Endodermal cell (in vitro differentiated cells): ENCODE data around the gene SUPT3H. TPM values are rescaled to one million over a fixed set of nuclear protein-coding genes. Genes with fewer than 3 reads are reported as not detected.

Source experiments
- DNase-seq: peaks from one replicate; pipeline ENCODE4 v3.0.0-alpha.2; 2017
- H3K27ac ChIP-seq: 2 replicates; pipeline ENCODE4 v1.5.1; 2013; ENCODE audit warnings: mild to moderate bottlenecking, low read depth, low read length, moderate library complexity
- H3K27me3 ChIP-seq: 2 replicates; pipeline ENCODE4 v1.6.1; 2013; ENCODE audit warnings: mild to moderate bottlenecking, low read length, moderate library complexity; ENCODE audit not compliant: insufficient read depth, control insufficient read depth, poor library complexity, severe bottlenecking
- H3K36me3 ChIP-seq: 2 replicates; pipeline ENCODE4 v1.7.0; 2013; ENCODE audit warnings: mild to moderate bottlenecking, low read length, moderate library complexity; ENCODE audit not compliant: control insufficient read depth, insufficient read depth
- H3K4me1 ChIP-seq: one replicate; pipeline ENCODE4 v1.7.0; 2013; ENCODE audit warnings: low read length; ENCODE audit not compliant: control insufficient read depth, insufficient read depth
- H3K4me3 ChIP-seq: 2 replicates; pipeline ENCODE4 v1.5.1; 2013; ENCODE audit warnings: mild to moderate bottlenecking, low read length, moderate library complexity
- H3K9ac ChIP-seq: 2 replicates; pipeline ENCODE4 v1.6.1; 2013; ENCODE audit warnings: mild to moderate bottlenecking, low read length, moderate library complexity; ENCODE audit not compliant: poor library complexity, severe bottlenecking; ENCODE audit errors: extremely low read depth
- H3K9me3 ChIP-seq: 2 replicates; pipeline ENCODE4 v1.6.1; 2013; ENCODE audit warnings: mild to moderate bottlenecking, low read length, moderate library complexity; ENCODE audit not compliant: control insufficient read depth
- H3K27ac Mint-ChIP-seq: 2 replicates; pipeline ENCODE4 v1.8.0; 2020; ENCODE audit warnings: mixed read lengths
- H3K27me3 Mint-ChIP-seq: 2 replicates; pipeline ENCODE4 v1.8.0; 2021; ENCODE audit warnings: mild to moderate bottlenecking, mixed read lengths; ENCODE audit not compliant: insufficient read depth
- H3K36me3 Mint-ChIP-seq: 2 replicates; pipeline ENCODE4 v1.8.0; 2020; ENCODE audit warnings: low read depth, mixed read lengths
- H3K4me1 Mint-ChIP-seq: 2 replicates; pipeline ENCODE4 v1.8.0; 2020; ENCODE audit warnings: mixed read lengths
- H3K4me3 Mint-ChIP-seq: 2 replicates; pipeline ENCODE4 v1.8.0; 2020; ENCODE audit warnings: mild to moderate bottlenecking, moderate library complexity, mixed read lengths
- H3K9me3 Mint-ChIP-seq: 2 replicates; pipeline ENCODE4 v1.8.0; 2020; ENCODE audit warnings: mild to moderate bottlenecking, mixed read lengths
- CTCF ChIP-seq: fragments of 200-600 bp; sonication (generic); conservative IDR thresholded peaks from 2 replicates; pipeline ENCODE4 v1.5.0; 2021; ENCODE audit warnings: antibody characterized with exemption, mild to moderate bottlenecking
- WGBS, 2 experiments: methylation state at CpG; one replicate each; pipeline versions ENCODE4 v1.1.5 to v1.1.7; 2013; ENCODE audit warnings: missing lambda C conversion rate in 2 of 2, mixed read lengths in 1 of 2; ENCODE audit not compliant: insufficient coverage in 1 of 2, insufficient read length in 1 of 2; 5-methylcytosine and 5-hydroxymethylcytosine counted together
- total RNA-seq, 2 donors: library from RNA; stranded (reverse); fragmentation: NEBNext Ultra II Directional in 1 of 2; extraction: Animal tissue kit (Norgen Biotek cat#: 25700) in 1 of 2; gene quantifications; 2 replicates in 1 of 2; 3 replicates in 1 of 2; pipeline ENCODE4 v1.2.1, GENCODE V29; 2021

The SUPT3H gene
- total RNA-seq, 2 donors from 2014 or later: 32.4 to 34.7 TPM

- no peak overlapping the region for H3K27ac Mint-ChIP-seq
- TF ChIP-seq CTCF: no peak
- no peak for DNase-seq
- Histone ChIP-seq H3K4me3 (no peak overlapping the region), H3K9ac (no peak overlapping the region), H3K36me3 (no peaks in the 10 kb centered on the region), H3K9me3 (no peaks in the 10 kb centered on the region), H3K27me3 (no peaks in the 10 kb centered on the region), H3K4me1 (peaks cover 4% of the 10 kb centered on the region), H3K27ac (no peak overlapping the region)
- WGBS, 2 experiments: 100% methylated on average over 1 of the region's 1 CpG; no CpG with 5 or more reads in 1 of the 2 experiments
- H3K4me1 Mint-ChIP-seq: peaks cover 25% of the 10 kb centered on the region
- no peaks in the 10 kb centered on the region for H3K36me3 Mint-ChIP-seq
- H3K27me3 Mint-ChIP-seq: no peaks in the 10 kb centered on the region
- no peak overlapping the region for H3K4me3 Mint-ChIP-seq
- no peaks in the 10 kb centered on the region for H3K9me3 Mint-ChIP-seq
Observed at GRCh38 chr6:44833248-44833647, 544.5 kb downstream of the SUPT3H start.

- no peak for DNase-seq
- no peaks in the 10 kb centered on the region for H3K27me3 Mint-ChIP-seq
- H3K4me3 Mint-ChIP-seq: no peak overlapping the region
- no peaks in the 10 kb centered on the region for H3K36me3 ChIP-seq
- no peak for TF ChIP-seq CTCF
- H3K9me3 Mint-ChIP-seq: no peaks in the 10 kb centered on the region
- H3K9ac ChIP-seq: no peak overlapping the region
- H3K4me1 Mint-ChIP-seq: peaks cover 25% of the 10 kb centered on the region
- no peak overlapping the region for H3K27ac Mint-ChIP-seq
- no peaks in the 10 kb centered on the region for H3K9me3 ChIP-seq
- no peak overlapping the region for H3K4me3 ChIP-seq
- H3K4me1 ChIP-seq: peaks cover 4% of the 10 kb centered on the region
- H3K27ac ChIP-seq: no peak overlapping the region
- WGBS, 2 experiments: 87 to 94% methylated on average over 2 to 3 of the region's 3 CpGs
- H3K36me3 Mint-ChIP-seq: no peaks in the 10 kb centered on the region
- no peaks in the 10 kb centered on the region for H3K27me3 ChIP-seq
Observed at GRCh38 chr6:44831002-44831610, 546.6 kb downstream of the SUPT3H start.

GRCh38 chr6:44829836-44830235 lies 547.9 kb downstream of the SUPT3H start:
- H3K27ac Mint-ChIP-seq: no peak overlapping the region
- H3K9me3 Mint-ChIP-seq: no peaks in the 10 kb centered on the region
- H3K27ac ChIP-seq: no peak overlapping the region
- H3K27me3 ChIP-seq: no peaks in the 10 kb centered on the region
- H3K27me3 Mint-ChIP-seq: no peaks in the 10 kb centered on the region
- no peaks in the 10 kb centered on the region for H3K9me3 ChIP-seq
- no peak overlapping the region for H3K4me3 ChIP-seq
- peaks cover 25% of the 10 kb centered on the region for H3K4me1 Mint-ChIP-seq
- peaks cover 4% of the 10 kb centered on the region for H3K4me1 ChIP-seq
- no peak for TF ChIP-seq CTCF
- no peaks in the 10 kb centered on the region for H3K36me3 ChIP-seq
- DNase-seq: no peak
- no peak overlapping the region for H3K4me3 Mint-ChIP-seq
- H3K9ac ChIP-seq: no peak overlapping the region
- H3K36me3 Mint-ChIP-seq: no peaks in the 10 kb centered on the region
- 93 to 100% methylated on average over 1 to 2 of the region's 2 CpGs for WGBS, 2 experiments
